ENCODE data around the gene NTN5. TPM values are rescaled to one million over a fixed set of nuclear protein-coding genes. Genes with fewer than 3 reads are reported as not detected.

NTN5 gene
- total RNA-seq, 1 experiment from 2014 or later = not detected

DNA sequence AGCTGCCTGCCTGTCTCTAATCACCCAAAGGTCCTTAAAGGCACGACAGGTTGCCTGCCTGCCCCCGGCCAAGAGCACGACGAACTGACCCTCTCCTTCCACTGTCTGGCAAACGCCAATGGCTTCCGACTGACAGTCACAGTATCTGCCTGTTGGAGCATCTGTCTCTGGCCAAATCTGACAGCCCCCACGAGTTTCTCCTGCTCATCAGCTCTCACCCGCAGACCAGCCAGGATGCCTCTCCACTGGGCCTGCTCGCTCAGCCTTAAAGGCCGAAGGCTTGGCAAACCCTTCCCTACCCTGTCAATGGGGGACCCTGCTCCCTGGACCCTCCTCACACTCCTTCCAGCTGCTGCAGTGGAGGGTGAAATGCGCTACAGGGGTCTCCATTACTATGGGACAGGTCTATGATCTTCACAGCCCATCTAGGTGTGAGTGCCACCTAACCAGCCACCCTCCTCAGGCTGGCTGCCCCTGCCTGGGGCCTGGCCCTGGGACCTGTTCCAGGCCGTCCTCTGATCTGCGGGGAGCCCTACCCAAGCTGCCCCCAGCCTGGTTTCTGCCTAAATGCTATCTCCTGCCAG lies 58.9 kb downstream of the NTN5 start:
- Histone ChIP-seq H3K9me3 (ENCODE audit: low read depth, low read length, poor library complexity, severe bottlenecking) (no peaks in the 10 kb centered on the region), H3K4me1 (ENCODE audit: insufficient read depth, low read length, poor library complexity, severe bottlenecking) (peaks cover 20% of the 10 kb centered on the region), H3K27me3 (replicated peaks; ENCODE audit: insufficient read depth, low read depth, low read length, poor library complexity) (no peaks in the 10 kb centered on the region), H3K27ac (ENCODE audit: low read depth, low read length, poor library complexity, severe bottlenecking) (peak overlapping the region; percentile 42), H3K36me3 (ENCODE audit: insufficient read depth, low read length, poor library complexity, severe bottlenecking) (peaks cover 37% of the 10 kb centered on the region), H3K4me3 (ENCODE audit: low read depth, low read length, poor library complexity, severe bottlenecking) (no peak overlapping the region)
- DNase-seq (ENCODE audit: low spot score) = no peak
- ChIA-PET POLR2A (ENCODE audit: low non-redundant PET) (no interaction called here), CTCF (no interaction called here)
- BruUV-seq (replicated peaks) = no TSS peak
- intact Hi-C loops (cut with micrococcal nuclease; ENCODE audit: unreplicated experiment) = no loop called here
- TF ChIP-seq EZH2 (IDR thresholded peaks at IDR 0.05; ENCODE audit: borderline replicate concordance, low read depth, low read length, poor library complexity, severe bottlenecking) = no peak
- TF ChIP-seq CTCF (conservative IDR thresholded peaks at IDR 0.05; ENCODE audit: low read depth, low read length) = no peak

DNA sequence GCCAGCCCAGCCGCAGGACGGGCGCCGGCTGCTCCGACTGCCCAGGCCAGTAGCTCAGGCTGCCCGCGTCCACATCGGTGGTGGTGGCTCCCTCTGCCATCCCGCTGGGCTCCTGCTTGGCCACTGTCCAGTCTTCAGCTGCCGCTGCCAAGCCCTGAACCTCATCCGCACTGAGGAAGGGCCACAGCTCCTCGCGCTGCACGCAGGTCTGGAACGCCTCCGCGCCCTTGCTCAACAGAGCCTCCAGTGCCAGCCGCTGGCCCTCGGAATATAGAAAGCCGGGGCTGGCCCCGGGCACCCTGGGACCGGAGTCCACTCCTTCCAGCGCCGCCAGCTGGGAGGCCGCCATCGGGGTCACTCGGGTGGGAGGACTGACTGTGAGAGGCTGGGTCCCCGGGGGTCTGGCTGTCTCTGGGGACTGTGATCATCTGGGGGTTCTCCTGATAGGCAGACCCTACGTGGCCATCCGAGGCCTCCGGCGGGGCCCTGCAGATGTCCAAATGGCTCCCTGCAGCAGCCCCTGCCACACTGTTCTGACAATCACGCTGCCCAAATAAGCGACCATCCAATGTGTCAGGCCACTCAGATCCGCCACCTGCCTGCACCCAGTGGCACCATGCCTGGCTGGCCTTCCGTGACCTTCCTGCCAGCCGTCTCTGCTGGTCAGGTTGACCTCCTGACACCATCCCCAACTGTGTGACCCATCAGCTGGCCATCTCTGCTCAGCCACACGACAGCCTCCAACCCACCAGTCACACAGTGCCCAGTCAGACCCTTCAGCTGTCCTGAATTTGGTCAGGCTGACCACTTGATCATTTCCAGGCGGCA lies 59.6 kb downstream of the NTN5 start:
- H3K9me3 ChIP-seq (ENCODE audit: low read depth, low read length, poor library complexity, severe bottlenecking) = no peaks in the 10 kb centered on the region
- no peak for DNase-seq (ENCODE audit: low spot score)
- ChIA-PET CTCF (interaction anchor here (0.6 kb wide), 1 partner anchor 249 kb away, joined by 15 read pairs; the partner anchor contains the start of genes SYNGR4 and TMEM143), POLR2A (ENCODE audit: low non-redundant PET) (no interaction called here)
- no peaks in the 10 kb centered on the region for H3K27me3 ChIP-seq (replicated peaks; ENCODE audit: insufficient read depth, low read depth, low read length, poor library complexity)
- TF ChIP-seq CTCF (conservative IDR thresholded peaks at IDR 0.05; ENCODE audit: low read depth, low read length) (no peak), EZH2 (IDR thresholded peaks at IDR 0.05; ENCODE audit: borderline replicate concordance, low read depth, low read length, poor library complexity, severe bottlenecking) (no peak)
- no TSS peak for BruUV-seq (replicated peaks)
- H3K4me1 ChIP-seq (ENCODE audit: insufficient read depth, low read length, poor library complexity, severe bottlenecking) = peaks cover 20% of the 10 kb centered on the region
- H3K36me3 ChIP-seq (ENCODE audit: insufficient read depth, low read length, poor library complexity, severe bottlenecking) = peaks cover 37% of the 10 kb centered on the region
- intact Hi-C loops (cut with micrococcal nuclease; ENCODE audit: unreplicated experiment) = no loop called here
- no peak overlapping the region for H3K4me3 ChIP-seq (ENCODE audit: low read depth, low read length, poor library complexity, severe bottlenecking)
- H3K27ac ChIP-seq (ENCODE audit: low read depth, low read length, poor library complexity, severe bottlenecking) = peak overlapping the region; percentile 42

- TF ChIP-seq CTCF (conservative IDR thresholded peaks at IDR 0.05; ENCODE audit: low read depth, low read length) (no peak), EZH2 (IDR thresholded peaks at IDR 0.05; ENCODE audit: borderline replicate concordance, low read depth, low read length, poor library complexity, severe bottlenecking) (no peak)
- Histone ChIP-seq H3K27ac (ENCODE audit: low read depth, low read length, poor library complexity, severe bottlenecking) (no peak overlapping the region), H3K4me1 (ENCODE audit: insufficient read depth, low read length, poor library complexity, severe bottlenecking) (peaks cover 8% of the 10 kb centered on the region), H3K27me3 (replicated peaks; ENCODE audit: insufficient read depth, low read depth, low read length, poor library complexity) (no peaks in the 10 kb centered on the region), H3K9me3 (ENCODE audit: low read depth, low read length, poor library complexity, severe bottlenecking) (no peaks in the 10 kb centered on the region), H3K36me3 (ENCODE audit: insufficient read depth, low read length, poor library complexity, severe bottlenecking) (peaks cover 24% of the 10 kb centered on the region), H3K4me3 (ENCODE audit: low read depth, low read length, poor library complexity, severe bottlenecking) (no peak overlapping the region)
- POLR2A ChIA-PET (ENCODE audit: low non-redundant PET) = interaction anchor here (0.6 kb wide), 1 partner anchor 10 kb away, joined by 4 read pairs; no protein-coding TSS in a partner anchor
- no peak for DNase-seq (ENCODE audit: low spot score)
- CTCF ChIA-PET = interaction anchor here (0.6 kb wide), 1 partner anchor 381 kb away, joined by 3 read pairs; the partner anchor contains the start of gene GYS1
- intact Hi-C loops (cut with micrococcal nuclease; ENCODE audit: unreplicated experiment) = no loop called here
- BruUV-seq (replicated peaks) = no TSS peak
Observed at GRCh38 chr19:48611872-48612271, 60.9 kb downstream of the NTN5 start.

Other genes with a start within 250 kb of the NTN5 start
- gene GRWD1, start 227.0 kb downstream of the NTN5 start, total RNA-seq (2021) = 86.4 and 109 TPM in 2 replicates
- gene KCNJ14, start 217.4 kb downstream of the NTN5 start, total RNA-seq (2021) = 6.5 and 7.0 TPM in 2 replicates
- 120 and 125 TPM in 2 replicates for gene CYTH2, start 203.6 kb downstream of the NTN5 start, total RNA-seq (2021)
- gene LMTK3, start 161.2 kb downstream of the NTN5 start, total RNA-seq (2021) = 0.52 and 1.0 TPM in 2 replicates
- 0.24 and 0.60 TPM in 2 replicates for gene SULT2B1, start 120.8 kb downstream of the NTN5 start, total RNA-seq (2021)
- gene SPACA4, start 66.3 kb downstream of the NTN5 start, total RNA-seq (2021) = not detected in 2 replicates
- gene FAM83E, start 57.9 kb downstream of the NTN5 start, total RNA-seq (2021) = 5.5 and 6.1 TPM in 2 replicates
- gene RPL18, start 53.8 kb downstream of the NTN5 start, total RNA-seq (2021) = 1,417 and 1,448 TPM in 2 replicates
- gene SPHK2, start 53.5 kb downstream of the NTN5 start, total RNA-seq (2021) = 38.8 and 43.0 TPM in 2 replicates
- gene DBP, start 35.6 kb downstream of the NTN5 start, total RNA-seq (2021) = 14.2 and 22.1 TPM in 2 replicates
- gene CA11, start 26.8 kb downstream of the NTN5 start, total RNA-seq (2021) = 36.8 and 38.2 TPM in 2 replicates
- not detected in 2 replicates for gene FUT2, start 23.0 kb upstream of the NTN5 start, total RNA-seq (2021)
- 4.7 and 5.9 TPM in 2 replicates for gene MAMSTR, start 46.7 kb upstream of the NTN5 start, total RNA-seq (2021)
- 3.8 and 5.0 TPM in 2 replicates for gene RASIP1, start 67.6 kb upstream of the NTN5 start, total RNA-seq (2021)
- not detected in 2 replicates for gene IZUMO1, start 73.9 kb upstream of the NTN5 start, total RNA-seq (2021)
- 0.06 and 0.15 TPM in 2 replicates for gene FUT1, start 79.6 kb upstream of the NTN5 start, total RNA-seq (2021)
- not detected in 2 replicates for gene FGF21, start 82.5 kb upstream of the NTN5 start, total RNA-seq (2021)
- 54.0 and 62.7 TPM in 2 replicates for gene BCAT2, start 138.0 kb upstream of the NTN5 start, total RNA-seq (2021)
- 2.0 and 3.0 TPM in 2 replicates for gene HSD17B14, start 163.5 kb upstream of the NTN5 start, total RNA-seq (2021)
- 20.7 and 24.1 TPM in 2 replicates for gene PLEKHA4, start 195.6 kb upstream of the NTN5 start, total RNA-seq (2021)
- 27.6 and 41.2 TPM in 2 replicates for gene PPP1R15A, start 199.4 kb upstream of the NTN5 start, total RNA-seq (2021)
- not detected in 2 replicates for gene TULP2, start 225.7 kb upstream of the NTN5 start, total RNA-seq (2021)
- gene NUCB1, start 227.3 kb upstream of the NTN5 start, total RNA-seq (2021) = 86.7 and 109 TPM in 2 replicates